Mucosa of rectum (tissue), 2 donors: Measurements from ENCODE around the gene TNFRSF4.

Experiments
- H3K27ac ChIP-seq, 2 donors: one replicate each; pipeline ENCODE4 v1.7.0; 2013; ENCODE audit warnings: inconsistent platforms in 2 of 2, low read depth in 2 of 2, low read length in 2 of 2
- H3K27me3 ChIP-seq, 2 donors: one replicate each; pipeline ENCODE4 v1.7.0; 2013; ENCODE audit warnings: low read length in 2 of 2; ENCODE audit not compliant: control insufficient read depth in 2 of 2, insufficient read depth in 2 of 2
- H3K36me3 ChIP-seq, 2 donors: one replicate each; pipeline ENCODE4 v1.7.0; 2013; ENCODE audit warnings: low read length in 2 of 2; ENCODE audit not compliant: control insufficient read depth in 2 of 2, insufficient read depth in 2 of 2
- H3K4me1 ChIP-seq, 2 donors: one replicate each; pipeline ENCODE4 v1.7.0; 2013; ENCODE audit warnings: low read length in 2 of 2, mild to moderate bottlenecking in 1 of 2; ENCODE audit not compliant: control insufficient read depth in 2 of 2, insufficient read depth in 2 of 2
- H3K4me3 ChIP-seq, 2 donors: one replicate each; pipeline ENCODE4 v1.7.0; 2013; ENCODE audit warnings: low read length in 2 of 2
- H3K9ac ChIP-seq, 2 donors: one replicate each; pipeline ENCODE4 v1.7.0; 2013; ENCODE audit warnings: low read length in 2 of 2, low read depth in 1 of 2, mild to moderate bottlenecking in 1 of 2
- H3K9me3 ChIP-seq, 2 donors: one replicate each; pipeline ENCODE4 v1.7.0; 2013; ENCODE audit warnings: low read length in 2 of 2; ENCODE audit not compliant: control insufficient read depth in 2 of 2
- donor health status: healthy.
- donor health status: Normal muscosa, but diverticular disease.

The TNFRSF4 gene

DNA sequence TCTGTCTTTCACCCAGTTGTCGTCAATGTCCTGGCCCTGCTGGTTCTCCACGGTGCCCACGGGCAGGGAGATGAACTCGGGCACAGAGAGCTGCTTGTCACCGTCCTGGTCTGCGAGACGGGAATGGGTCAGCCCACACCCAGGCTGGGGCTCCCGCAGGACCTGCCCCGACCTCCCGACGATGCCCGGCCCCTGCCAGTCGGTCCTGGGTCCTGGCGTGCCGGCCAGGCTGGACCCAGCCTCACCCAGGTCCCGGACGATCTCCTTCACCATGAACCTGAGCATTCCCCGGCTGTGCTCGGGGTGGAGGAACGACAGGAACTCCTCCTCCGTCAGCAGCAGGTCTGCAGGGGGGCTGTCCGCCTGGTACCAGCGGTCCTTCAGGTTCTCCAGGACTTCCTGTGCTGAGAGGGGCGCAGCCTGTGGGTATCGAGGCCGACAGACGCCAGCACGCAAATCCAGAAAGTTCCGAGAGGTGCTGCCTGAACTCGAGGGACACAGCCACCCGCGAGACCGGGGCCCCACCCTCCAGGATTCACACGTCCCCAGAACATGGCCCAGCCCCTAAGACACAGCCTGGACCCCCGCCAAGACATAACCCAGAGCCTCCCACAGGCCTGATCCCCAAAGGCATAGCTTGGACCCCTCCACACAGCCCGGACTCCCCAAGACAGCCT is 4.7 kb upstream of the TNFRSF4 start:
- H3K9ac ChIP-seq = no peak overlapping the region
- no peak overlapping the region for H3K27ac ChIP-seq
- peaks cover 48 to 57% of the 10 kb centered on the region in 2 donors for H3K36me3 ChIP-seq

DNA sequence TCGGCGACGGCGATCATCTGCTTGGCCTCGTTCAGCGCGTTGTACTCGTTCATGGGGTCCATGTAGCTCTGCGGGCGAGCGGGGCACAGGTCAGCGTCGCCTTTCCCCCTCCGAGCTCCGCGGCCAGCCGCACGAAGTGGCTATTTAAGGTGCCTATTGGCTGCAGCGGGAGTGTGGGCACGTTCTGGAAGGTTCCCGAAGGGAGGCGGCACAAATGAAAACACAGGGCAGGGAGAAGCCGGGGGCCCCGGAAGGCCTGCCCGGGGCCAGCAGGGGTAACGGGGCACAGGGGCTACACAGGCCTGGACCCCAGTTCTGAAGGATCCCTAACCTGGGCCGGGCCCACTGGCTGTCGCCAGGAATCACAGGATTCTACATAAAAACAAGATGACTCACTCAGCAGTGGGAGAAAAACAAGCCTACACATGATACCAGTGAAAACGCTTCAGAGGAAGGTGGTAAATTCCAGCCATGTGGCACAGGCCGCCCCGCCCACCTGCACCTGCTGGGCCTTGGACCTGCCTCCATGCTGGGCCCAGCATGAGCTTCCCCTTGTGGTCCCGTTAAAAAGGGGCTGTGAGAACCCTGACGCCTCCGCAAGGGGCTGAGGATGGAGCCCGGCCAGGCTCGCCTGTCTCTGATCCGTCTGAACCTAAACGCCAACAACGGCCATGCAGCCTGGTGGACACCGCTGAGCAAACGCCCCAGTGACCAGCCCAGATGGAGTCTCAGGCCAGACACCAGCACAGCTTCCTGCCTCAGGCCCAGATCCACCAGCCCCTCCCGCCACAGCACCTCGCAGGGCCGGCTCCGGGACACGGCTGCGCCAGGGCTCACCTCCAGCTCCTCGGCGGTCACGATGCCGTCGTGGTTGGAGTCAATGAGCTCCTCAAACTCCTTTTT is 3.9 kb upstream of the TNFRSF4 start:
- no peak overlapping the region for H3K27ac ChIP-seq
- no peaks in the 10 kb centered on the region for H3K27me3 ChIP-seq
- H3K9me3 ChIP-seq = no peaks in the 10 kb centered on the region
- no peak overlapping the region for H3K4me3 ChIP-seq
- H3K9ac ChIP-seq = no peak overlapping the region
- H3K36me3 ChIP-seq = peaks cover 41 to 50% of the 10 kb centered on the region in 2 donors
- peaks cover 0 to 5% of the 10 kb centered on the region in 2 donors for H3K4me1 ChIP-seq

More for the DNA sequence above, 4.7 kb upstream of the TNFRSF4 start:
- no peak overlapping the region for H3K4me3 ChIP-seq
- no peaks in the 10 kb centered on the region for H3K9me3 ChIP-seq
- no peaks in the 10 kb centered on the region for H3K27me3 ChIP-seq
- no peaks in the 10 kb centered on the region for H3K4me1 ChIP-seq

DNA sequence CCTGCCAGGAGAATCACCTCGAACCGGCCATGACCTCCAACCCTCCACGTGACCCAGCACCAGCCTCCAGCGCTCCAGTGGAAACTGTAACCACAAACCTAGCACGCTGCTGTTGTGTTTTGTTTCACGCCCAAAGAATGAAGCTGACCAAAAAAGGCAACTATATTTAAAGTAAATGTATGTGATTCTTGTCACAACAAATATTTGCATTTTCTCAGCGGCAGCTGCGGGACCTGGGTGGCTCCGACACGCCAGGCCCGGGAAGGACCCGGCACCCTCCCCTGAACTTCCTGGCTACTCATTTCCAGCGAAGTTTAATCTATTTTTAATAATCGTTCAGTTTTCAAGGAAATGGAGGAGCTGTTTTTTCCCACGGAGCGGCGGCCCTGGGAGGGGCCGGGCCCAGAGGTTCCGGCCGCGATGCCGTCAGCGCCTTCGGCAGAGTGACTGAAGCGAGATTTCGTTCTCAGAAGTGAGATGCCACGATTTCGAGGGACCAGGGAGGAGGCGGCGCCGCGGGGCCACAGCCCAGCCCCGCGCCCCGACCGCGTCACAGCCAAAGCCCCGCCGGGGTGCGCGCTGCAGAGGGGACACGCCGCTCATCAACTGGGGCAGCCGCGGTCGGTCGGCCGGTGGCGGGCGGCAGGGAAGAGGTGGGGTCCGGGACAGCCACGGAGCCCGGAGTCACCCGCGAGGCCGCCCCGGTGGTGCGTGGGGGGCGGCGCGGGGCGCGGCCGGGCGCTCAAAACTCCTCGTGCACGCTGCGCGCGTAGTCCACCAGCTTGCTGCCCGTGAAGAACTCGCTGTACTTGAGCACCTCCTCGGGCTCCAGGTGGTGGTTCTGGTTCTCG is 3.0 kb upstream of the TNFRSF4 start:
- Histone ChIP-seq H3K27me3 (no peaks in the 10 kb centered on the region), H3K4me1 (peaks cover 3 to 5% of the 10 kb centered on the region in 2 donors), H3K36me3 (peaks cover 35 to 44% of the 10 kb centered on the region in 2 donors), H3K27ac (peak overlapping the region in 1 of 2 donors; percentile 4), H3K4me3 (no peak overlapping the region), H3K9ac (no peak overlapping the region), H3K9me3 (no peaks in the 10 kb centered on the region)

DNA sequence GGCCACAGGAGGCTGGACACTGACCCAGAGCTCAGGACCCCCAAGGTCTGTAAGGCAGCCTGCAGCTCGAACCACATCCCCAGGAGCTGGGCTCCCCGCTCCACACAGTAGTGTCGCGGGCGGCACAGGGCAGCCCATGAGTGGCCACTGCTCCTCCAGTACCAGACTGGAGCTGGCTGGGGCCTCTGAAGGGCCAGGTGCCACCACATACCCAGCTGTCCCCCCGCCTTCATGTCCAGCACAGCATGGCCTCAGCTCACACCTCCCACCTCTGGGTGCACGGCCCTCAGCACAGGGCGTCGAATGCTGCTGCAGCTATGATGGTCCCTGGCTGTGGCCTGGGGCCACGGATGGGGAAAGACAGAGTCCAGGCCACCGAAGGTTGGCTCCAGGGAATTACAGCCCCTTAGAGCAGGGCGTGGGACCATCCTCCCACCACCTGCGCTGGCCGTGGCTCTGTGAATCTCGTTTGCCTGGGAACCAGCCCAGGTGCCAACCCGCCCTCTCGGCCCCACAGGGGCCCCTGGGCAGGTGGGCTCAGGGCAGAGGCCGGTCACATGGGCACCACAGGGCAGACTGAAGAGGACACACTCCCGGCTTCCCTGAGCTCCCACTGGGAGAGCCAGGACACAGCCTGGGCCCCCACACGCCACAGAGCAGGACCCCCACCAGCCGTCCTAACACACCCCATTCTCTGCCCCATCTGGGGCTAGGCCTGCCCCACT is 2.1 kb upstream of the TNFRSF4 start:
- no peak overlapping the region for H3K4me3 ChIP-seq
- no peaks in the 10 kb centered on the region for H3K9me3 ChIP-seq
- peaks cover 32 to 36% of the 10 kb centered on the region in 2 donors for H3K36me3 ChIP-seq
- no peak overlapping the region for H3K9ac ChIP-seq
- H3K27ac ChIP-seq = peak overlapping the region in 1 of 2 donors; percentile 4
- peaks cover 3 to 5% of the 10 kb centered on the region in 2 donors for H3K4me1 ChIP-seq
- H3K27me3 ChIP-seq = no peaks in the 10 kb centered on the region

DNA sequence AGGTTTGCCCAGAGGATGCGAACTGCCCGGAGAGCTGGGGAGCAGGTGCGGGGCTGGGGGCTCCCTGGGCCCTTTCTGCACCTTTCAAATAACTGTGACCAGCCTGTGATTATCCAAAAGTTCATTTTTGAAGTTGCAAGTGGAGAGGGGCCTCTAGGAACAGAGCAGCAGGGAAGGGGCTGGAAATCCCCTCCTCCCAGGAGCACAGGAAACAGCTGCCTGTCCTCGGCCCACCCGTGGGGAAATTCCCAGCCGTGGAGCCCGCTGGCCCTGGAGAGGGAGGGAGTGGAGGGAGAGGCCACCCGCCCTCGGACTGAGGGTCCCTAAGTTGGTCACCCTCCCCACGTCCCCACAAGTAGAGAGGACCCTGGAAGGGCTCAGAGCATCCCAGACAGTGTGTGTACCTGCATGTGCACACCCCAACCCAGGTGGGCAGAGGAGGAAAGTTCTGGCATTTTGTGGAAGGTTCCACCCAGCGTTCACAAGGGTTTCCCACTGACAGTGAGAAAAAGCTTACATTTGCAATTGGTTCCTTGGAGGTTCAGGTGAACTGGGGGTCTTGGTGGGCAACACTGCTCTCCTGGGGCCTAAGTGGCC is 1.2 kb upstream of the TNFRSF4 start:
- H3K9ac ChIP-seq = no peak overlapping the region
- no peak overlapping the region for H3K4me3 ChIP-seq
- peaks cover 3 to 5% of the 10 kb centered on the region in 2 donors for H3K4me1 ChIP-seq
- H3K36me3 ChIP-seq = peaks cover 24 to 28% of the 10 kb centered on the region in 2 donors
- H3K27me3 ChIP-seq = peaks cover 0 to 4% of the 10 kb centered on the region in 2 donors
- H3K27ac ChIP-seq = no peak overlapping the region
- no peaks in the 10 kb centered on the region for H3K9me3 ChIP-seq

DNA sequence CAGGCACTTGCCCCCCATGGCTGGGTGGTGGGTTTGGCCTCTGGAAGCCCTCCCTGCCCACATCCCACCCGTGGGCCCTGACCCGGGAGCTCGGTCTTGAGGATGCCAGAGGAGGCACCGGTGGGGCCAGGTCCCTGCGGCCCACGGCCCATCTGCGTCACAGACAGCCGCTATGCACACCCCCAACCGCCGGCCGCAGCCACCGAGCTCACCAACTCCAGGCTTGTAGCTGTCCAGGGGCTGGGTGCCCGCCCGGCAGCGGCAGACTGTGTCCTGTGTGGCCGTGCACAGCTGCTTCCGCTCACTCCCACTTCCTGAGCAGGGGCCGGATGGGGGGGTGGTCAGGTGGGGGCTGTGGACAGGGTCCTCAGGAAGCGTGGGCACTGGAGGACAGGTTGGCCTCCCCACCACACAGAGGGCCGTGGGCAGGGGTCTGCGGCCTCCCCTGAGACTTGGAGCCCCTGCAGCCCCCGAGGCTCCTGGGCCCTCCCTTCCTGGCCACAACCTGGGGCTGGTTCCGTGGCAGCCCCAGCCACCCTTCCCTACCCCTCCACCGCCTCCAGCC is 1.1 kb downstream of the TNFRSF4 start:
- peaks cover 8 to 10% of the 10 kb centered on the region in 2 donors for H3K4me1 ChIP-seq
- H3K9me3 ChIP-seq = no peaks in the 10 kb centered on the region
- peak overlapping the region in 1 of 2 donors; percentile 26 for H3K9ac ChIP-seq
- peaks cover 2 to 13% of the 10 kb centered on the region in 2 donors for H3K27me3 ChIP-seq
- peak overlapping the region; percentile 29 to 48 for H3K27ac ChIP-seq
- peaks cover 8 to 12% of the 10 kb centered on the region in 2 donors for H3K36me3 ChIP-seq
- H3K4me3 ChIP-seq = peak overlapping the region; percentile 13 to 16

DNA sequence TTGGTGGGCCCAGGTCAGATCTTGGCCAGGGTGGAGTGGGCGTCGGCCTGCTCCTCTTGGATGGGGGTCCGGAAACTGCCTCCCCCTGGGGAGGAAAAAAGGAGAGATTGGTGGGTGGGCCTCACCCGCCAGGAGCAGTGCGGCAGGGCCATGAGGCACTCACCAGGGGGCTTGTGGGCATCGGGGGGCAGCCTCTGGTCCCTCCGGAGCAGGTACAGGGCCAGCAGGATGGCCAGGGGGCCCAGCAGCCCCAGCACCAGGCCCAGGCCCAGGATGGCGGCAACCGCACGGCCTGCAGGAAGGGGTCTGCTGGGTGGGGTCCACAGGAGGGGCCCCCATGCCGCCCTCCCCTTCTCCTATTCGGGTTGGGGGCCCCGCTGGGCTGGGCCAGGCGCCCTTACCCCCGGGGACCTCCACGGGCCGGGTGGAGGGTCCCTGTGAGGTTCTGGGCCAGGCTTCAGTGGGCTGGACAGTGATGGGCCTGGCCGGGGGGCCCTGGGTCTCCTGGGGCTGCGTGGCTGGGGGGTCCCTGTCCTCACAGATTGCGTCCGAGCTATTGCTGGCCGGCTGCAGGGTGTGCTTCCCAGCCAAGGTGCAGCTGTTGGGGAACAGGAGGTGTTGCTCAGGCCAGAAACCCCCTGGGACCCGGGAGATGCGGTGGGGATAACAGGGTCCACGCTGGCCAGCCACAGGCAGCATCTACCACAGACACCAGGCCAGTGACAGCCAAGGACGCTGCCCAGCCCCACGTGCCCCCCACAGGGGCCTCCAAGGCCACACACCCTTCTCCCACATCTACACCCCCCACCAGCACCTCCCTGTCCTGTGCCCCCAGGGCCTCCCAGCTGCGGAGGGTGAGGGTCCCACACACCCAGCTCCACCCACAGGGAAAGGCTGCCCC is 2.2 kb downstream of the TNFRSF4 start:
- no peak overlapping the region for H3K4me3 ChIP-seq
- peaks cover 3 to 6% of the 10 kb centered on the region in 2 donors for H3K36me3 ChIP-seq
- no peak overlapping the region for H3K9ac ChIP-seq
- peaks cover 8 to 10% of the 10 kb centered on the region in 2 donors for H3K4me1 ChIP-seq
- no peak overlapping the region for H3K27ac ChIP-seq
- H3K27me3 ChIP-seq = peaks cover 5 to 18% of the 10 kb centered on the region in 2 donors
- no peaks in the 10 kb centered on the region for H3K9me3 ChIP-seq

DNA sequence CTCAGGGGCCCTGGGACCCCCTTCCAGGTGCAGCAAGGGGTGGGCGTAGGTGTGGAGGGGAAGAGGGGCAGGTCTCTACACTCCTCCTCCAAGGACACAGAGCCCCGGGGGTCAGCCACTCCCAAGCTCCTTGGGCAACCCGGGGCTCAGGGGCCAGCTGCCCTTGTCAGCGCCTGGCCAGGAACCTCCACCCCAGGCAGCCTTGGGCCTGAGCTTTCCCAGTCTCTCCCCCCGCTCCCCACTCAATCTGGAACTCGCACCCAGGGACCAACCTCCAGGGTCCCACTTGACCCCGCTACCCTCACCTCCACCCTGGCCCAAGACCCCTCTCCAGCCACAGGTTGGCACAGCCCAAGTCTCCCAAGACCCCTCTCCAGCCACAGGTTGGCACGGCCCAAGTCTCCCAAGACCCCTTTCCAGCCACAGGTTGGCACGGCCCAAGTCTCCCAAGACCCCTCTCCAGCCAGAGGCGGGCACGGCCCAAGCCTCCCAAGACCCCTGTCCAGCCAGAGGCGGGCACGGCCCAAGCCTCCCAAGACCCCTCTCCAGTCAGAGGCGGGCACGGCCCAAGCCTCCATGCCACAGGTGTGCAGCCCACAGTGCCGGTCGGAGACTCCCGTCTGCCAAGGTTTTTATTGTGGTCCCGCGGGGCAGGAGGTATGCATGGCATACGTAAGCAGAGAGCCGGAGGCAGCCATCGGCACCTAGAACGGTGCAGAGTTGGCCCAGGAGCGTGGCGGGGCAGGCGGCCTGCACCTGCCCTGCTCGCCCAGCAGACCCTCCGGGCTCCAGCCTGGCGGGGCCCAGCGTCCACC is 3.0 kb downstream of the TNFRSF4 start:
- H3K4me3 ChIP-seq = no peak overlapping the region
- H3K27me3 ChIP-seq = peaks cover 9 to 26% of the 10 kb centered on the region in 2 donors
- peaks cover 12 to 14% of the 10 kb centered on the region in 2 donors for H3K4me1 ChIP-seq

More for the DNA sequence above, 3.0 kb downstream of the TNFRSF4 start:
- no peak overlapping the region for H3K9ac ChIP-seq
- no peaks in the 10 kb centered on the region for H3K36me3 ChIP-seq
- H3K9me3 ChIP-seq = no peaks in the 10 kb centered on the region
- no peak overlapping the region for H3K27ac ChIP-seq
